HEK293 (cell line): ENCODE data around the gene CHRNA9.

Experiments
- CTCF ChIA-PET: fragments of 350-600 bp; formaldehyde crosslinking; extraction: SDS; loops from one replicate; lab custom pipeline; 2021; ENCODE audit warnings: antibody characterized with exemption; lab: Yijun Ruan, JAX
- POLR2A ChIA-PET: fragments of 300-600 bp; formaldehyde crosslinking; extraction: SDS; loops from one replicate; lab custom pipeline; 2020; ENCODE audit warnings: antibody characterized with exemption, inconsistent platforms; lab: Yijun Ruan, JAX
- H3K27ac ChIP-seq: fragments of 200-500 bp; sonication (Bioruptor generic); 2 replicates; pipeline ENCODE4 v1.5.1; 2014; ENCODE audit warnings: low read depth, low read length, control low read depth, inconsistent platforms; ENCODE audit errors: extremely low read depth
- H3K36me3 ChIP-seq, 2 experiments: fragments of 200-500 bp in 1 of 2; sonication (Bioruptor generic) in 1 of 2; 1 replicate in 1 of 2; 2 replicates in 1 of 2; pipeline ENCODE4 v1.5.1; 2014 to 2017; ENCODE audit warnings: inconsistent platforms in 2 of 2, low read length in 2 of 2; ENCODE audit not compliant: control insufficient read depth in 2 of 2, insufficient read depth in 1 of 2
- H3K4me1 ChIP-seq: fragments of 200-500 bp; sonication (Bioruptor generic); 2 replicates; pipeline ENCODE4 v1.5.1; 2014; ENCODE audit warnings: mild to moderate bottlenecking, low read length, inconsistent platforms; ENCODE audit not compliant: control insufficient read depth, insufficient read depth
- H3K4me3 ChIP-seq: 2 replicates; pipeline ENCODE4 v1.5.1; 2011; ENCODE audit warnings: low read depth, mild to moderate bottlenecking, control low read depth, low read length, moderate library complexity
- H3K9me3 ChIP-seq: fragments of 200-500 bp; sonication (Bioruptor generic); 2 replicates; pipeline ENCODE4 v1.5.1; 2014; ENCODE audit warnings: low read depth, low read length, inconsistent platforms; ENCODE audit not compliant: control insufficient read depth, insufficient read depth
- ELK4 ChIP-seq: IDR thresholded peaks from 2 replicates; pipeline ENCODE4 v1.6.1; 2011; ENCODE audit warnings: mild to moderate bottlenecking, low read depth, low read length, borderline replicate concordance
- HOXD13 ChIP-seq: sonication (generic); formaldehyde crosslinking; IDR thresholded peaks from 2 replicates; pipeline ENCODE4 v1.8.0; 2022; ENCODE audit warnings: missing genetic modification reagents, borderline replicate concordance
- KLF9 ChIP-seq: fragments of 450-650 bp; formaldehyde crosslinking; IDR thresholded peaks from 2 replicates; pipeline ENCODE4 v1.5.1; 2016; ENCODE audit warnings: missing biosample characterization, missing genetic modification characterization, low read depth
- PBX3 ChIP-seq: sonication (generic); formaldehyde crosslinking; IDR thresholded peaks from 2 replicates; pipeline ENCODE4 v1.8.1; 2022; ENCODE audit warnings: mild to moderate bottlenecking, moderate library complexity, missing genetic modification reagents
- ZBTB17 ChIP-seq: fragments of 450-650 bp; formaldehyde crosslinking; IDR thresholded peaks from 2 replicates; pipeline ENCODE4 v1.5.1; 2016; ENCODE audit warnings: missing biosample characterization, missing genetic modification characterization
- ZBTB48 ChIP-seq: fragments of 450-650 bp; formaldehyde crosslinking; IDR thresholded peaks from 2 replicates; pipeline ENCODE4 v1.5.1; 2016; ENCODE audit warnings: missing biosample characterization, missing genetic modification characterization
- ZFHX2 ChIP-seq: fragments of 450-650 bp; formaldehyde crosslinking; conservative IDR thresholded peaks from 2 replicates; pipeline ENCODE4 v1.5.1; 2016; ENCODE audit warnings: missing biosample characterization, missing genetic modification characterization
- ZFP37 ChIP-seq: fragments of 450-650 bp; formaldehyde crosslinking; IDR thresholded peaks from 2 replicates; pipeline ENCODE4 v1.5.1; 2016; ENCODE audit warnings: missing biosample characterization, missing genetic modification characterization
- ZNF112 ChIP-seq: fragments of 450-650 bp; formaldehyde crosslinking; IDR thresholded peaks from 2 replicates; pipeline ENCODE4 v1.5.0; 2017; ENCODE audit warnings: missing biosample characterization, missing genetic modification characterization
- ZNF16 ChIP-seq: fragments of 450-650 bp; formaldehyde crosslinking; IDR thresholded peaks from 2 replicates; pipeline ENCODE4 v1.5.1; 2016; ENCODE audit warnings: low read depth, missing biosample characterization, missing genetic modification characterization
- ZNF169 ChIP-seq: fragments of 450-650 bp; formaldehyde crosslinking; IDR thresholded peaks from 2 replicates; pipeline ENCODE4 v1.5.1; 2016; ENCODE audit warnings: missing biosample characterization, missing genetic modification characterization
- ZNF239 ChIP-seq: fragments of 450-650 bp; formaldehyde crosslinking; IDR thresholded peaks from 2 replicates; pipeline ENCODE4 v1.5.1; 2016; ENCODE audit warnings: missing biosample characterization, missing genetic modification characterization
- ZNF302 ChIP-seq: fragments of 450-650 bp; formaldehyde crosslinking; IDR thresholded peaks from 2 replicates; pipeline ENCODE4 v1.5.1; 2016; ENCODE audit warnings: missing biosample characterization, missing genetic modification characterization, low read depth
- ZNF404 ChIP-seq: fragments of 450-650 bp; formaldehyde crosslinking; IDR thresholded peaks from 2 replicates; pipeline ENCODE4 v1.5.1; 2017; ENCODE audit warnings: missing biosample characterization, missing genetic modification characterization
- ZNF510 ChIP-seq: fragments of 450-650 bp; formaldehyde crosslinking; IDR thresholded peaks from 2 replicates; pipeline ENCODE4 v1.5.1; 2018; ENCODE audit warnings: mild to moderate bottlenecking, missing genetic modification characterization, missing biosample characterization; ENCODE audit not compliant: insufficient replicate concordance
- ZNF660 ChIP-seq: fragments of 450-650 bp; IDR thresholded peaks from 2 replicates; pipeline ENCODE4 v1.5.1; 2018; ENCODE audit warnings: missing biosample characterization, mild to moderate bottlenecking, missing genetic modification characterization
- ZNF843 ChIP-seq: fragments of 450-650 bp; formaldehyde crosslinking; IDR thresholded peaks from 2 replicates; pipeline ENCODE4 v1.5.1; 2016; ENCODE audit warnings: missing biosample characterization, missing genetic modification characterization

Gene CHRNA9

GRCh38 chr4:40402556-40402955, 67.4 kb downstream of the CHRNA9 start (continued):
- TF ChIP-seq ZNF239 (tag by site-specific recombination) (no peak), ELK4 (no peak), ZNF169 (tag by site-specific recombination) (no peak), ZNF404 (no peak), ZNF16 (tag by site-specific recombination) (no peak), ZNF510 (no peak), ZNF302 (tag by site-specific recombination) (no peak), PBX3 (no peak), KLF9 (no peak), ZNF843 (tag by site-specific recombination) (no peak), ZNF112 (no peak), ZBTB48 (tag by site-specific recombination) (no peak), ZFP37 (tag by site-specific recombination) (no peak)

GRCh38 chr4:40403081-40403480, 67.9 kb downstream of the CHRNA9 start:
- Histone ChIP-seq H3K4me1 (no peaks in the 10 kb centered on the region), H3K4me3 (no peak overlapping the region), H3K36me3 (no peaks in the 10 kb centered on the region)
- POLR2A ChIA-PET: no interaction called here
- no peak for TF ChIP-seq HOXD13 (CRISPR knock-in tag)
- no peak for TF ChIP-seq ZNF660 (tag by site-specific recombination)
- TF ChIP-seq ZFHX2 (tag by site-specific recombination): no peak
- TF ChIP-seq ZBTB17 (tag by site-specific recombination): no peak
- TF ChIP-seq, all 188 proteins: peak for 0
- no peaks in the 10 kb centered on the region for H3K9me3 ChIP-seq
- CTCF ChIA-PET: no interaction called here
- H3K27ac ChIP-seq: no peak overlapping the region
